ENCODE measurements around the gene VCL.

The VCL gene

DNA sequence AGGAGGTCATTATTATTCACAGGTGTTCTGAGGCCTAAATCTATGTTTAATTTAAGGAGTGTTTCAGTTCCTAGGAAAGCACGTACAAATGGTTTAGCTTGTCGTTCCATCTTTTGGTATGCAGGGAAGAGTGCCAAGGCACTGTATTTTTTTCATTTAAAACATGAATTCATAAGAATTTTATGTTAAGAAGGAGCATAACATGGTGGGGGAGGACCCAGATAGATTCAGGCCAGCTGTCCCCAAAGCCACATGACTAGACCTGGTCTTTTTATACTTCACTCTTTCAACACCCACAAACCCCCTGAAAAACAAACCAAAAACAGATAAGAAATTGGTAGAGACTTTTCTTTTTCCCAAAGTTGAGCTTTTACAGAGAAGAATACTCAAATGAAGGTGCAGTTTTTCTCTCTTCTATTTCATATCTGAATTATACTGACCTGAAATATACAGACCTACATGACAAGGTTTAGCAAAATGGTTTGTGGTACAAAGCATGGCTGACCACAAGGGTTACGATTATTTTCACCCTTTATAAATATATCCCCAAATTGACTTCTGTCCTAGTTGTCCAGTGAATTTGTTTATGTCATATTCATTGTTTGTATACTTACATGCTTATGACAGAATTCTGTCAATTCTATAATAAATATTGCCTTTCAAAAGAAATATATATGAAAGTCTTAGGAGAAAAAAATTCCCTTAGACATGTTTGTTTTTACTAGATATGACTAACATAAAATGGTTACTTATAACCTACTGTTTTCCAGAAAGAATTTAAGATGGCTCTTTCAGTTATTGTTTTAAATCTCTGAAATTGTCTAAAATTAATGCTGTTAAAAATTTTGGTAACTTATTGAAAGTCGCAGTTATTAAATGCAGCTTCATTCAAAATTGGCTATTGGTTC, 81.4 kb downstream of the VCL start:
- no peak for DNase-seq

DNA sequence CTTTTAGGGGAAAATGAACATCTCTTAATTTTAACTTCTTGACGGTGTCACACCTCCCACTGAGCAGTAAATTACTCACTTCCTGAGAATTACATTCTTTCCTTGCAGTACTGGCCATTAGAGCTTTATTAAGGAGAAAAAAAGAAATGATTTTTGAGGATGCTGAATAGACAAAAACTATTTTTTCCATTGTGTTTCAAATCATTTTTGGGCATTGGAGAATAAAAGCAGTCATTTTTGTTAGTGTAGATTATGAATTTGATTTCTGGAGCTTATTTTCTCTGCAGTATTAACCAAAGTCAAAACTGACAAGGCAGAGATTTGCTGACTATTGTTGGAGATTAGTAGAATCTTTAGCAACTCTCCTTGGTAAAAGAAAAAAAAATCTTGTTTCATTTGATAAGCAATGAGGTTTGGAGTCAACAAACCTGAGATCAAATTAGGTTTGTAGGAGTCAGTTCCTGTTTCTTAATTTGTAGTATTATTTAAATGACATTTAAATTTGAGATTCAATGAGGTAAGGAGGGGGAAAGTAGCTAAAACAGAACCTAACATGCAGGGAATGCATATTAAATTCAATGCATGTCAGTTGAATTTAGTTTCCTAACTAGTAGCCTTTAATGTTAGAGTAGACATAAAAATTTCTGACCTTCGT, 82.1 kb downstream of the VCL start:
- DNase-seq, result no peak

DNA sequence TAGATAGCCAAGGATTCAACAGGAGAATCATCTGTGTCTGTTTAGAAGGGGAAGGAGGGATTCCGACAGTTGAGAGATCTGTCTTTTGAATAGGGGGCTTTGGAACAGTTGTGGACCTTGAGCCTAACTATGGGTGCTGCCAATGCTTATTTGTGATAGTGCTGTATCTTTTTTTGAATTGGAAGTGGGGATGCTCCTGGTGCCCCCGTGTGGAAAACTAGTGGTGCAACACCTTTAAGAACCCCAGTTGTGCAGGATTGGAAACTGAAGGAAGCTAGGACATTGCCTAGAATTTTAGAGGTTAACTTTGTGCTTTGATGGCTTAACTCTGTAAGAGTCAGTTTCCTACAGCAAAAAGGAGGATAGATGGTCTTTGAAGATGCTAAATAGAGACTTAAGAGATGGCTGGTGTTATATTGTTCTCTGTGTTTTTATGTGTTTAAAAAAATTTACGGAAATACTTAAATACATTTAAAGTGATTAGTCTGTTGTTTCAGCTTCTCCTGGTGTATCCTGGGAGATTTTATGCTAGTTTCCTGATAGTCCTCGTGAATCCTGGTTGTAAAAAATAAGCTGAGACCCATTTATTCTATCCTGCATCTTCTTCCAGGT, 83.4 kb downstream of the VCL start:
- no peak for DNase-seq

GRCh38 chr10:74081941-74082718, 84.2 kb downstream of the VCL start:
- no peak for DNase-seq

DNA sequence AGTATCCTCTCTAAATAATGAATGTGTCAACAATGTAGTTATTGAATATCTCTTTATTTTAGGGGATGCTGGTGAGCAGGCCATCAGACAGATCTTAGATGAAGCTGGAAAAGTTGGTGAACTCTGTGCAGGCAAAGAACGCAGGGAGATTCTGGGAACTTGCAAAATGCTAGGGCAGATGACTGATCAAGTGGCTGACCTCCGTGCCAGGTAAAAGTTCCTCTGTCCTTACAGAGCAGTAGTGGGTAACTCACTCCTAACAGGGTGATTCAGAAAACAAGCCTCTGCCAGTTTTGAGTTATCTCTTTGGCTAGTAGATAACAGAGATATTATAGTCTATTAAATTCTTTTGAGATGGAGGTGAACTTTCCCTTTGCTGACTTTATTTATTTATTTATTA, 85.4 kb downstream of the VCL start:
- DNase-seq, result no peak

GRCh38 chr10:74084955-74085354, 87.0 kb downstream of the VCL start:
- no peak for DNase-seq

GRCh38 chr10:74086317-74086716, 88.4 kb downstream of the VCL start:
- DNase-seq, result no peak

DNA sequence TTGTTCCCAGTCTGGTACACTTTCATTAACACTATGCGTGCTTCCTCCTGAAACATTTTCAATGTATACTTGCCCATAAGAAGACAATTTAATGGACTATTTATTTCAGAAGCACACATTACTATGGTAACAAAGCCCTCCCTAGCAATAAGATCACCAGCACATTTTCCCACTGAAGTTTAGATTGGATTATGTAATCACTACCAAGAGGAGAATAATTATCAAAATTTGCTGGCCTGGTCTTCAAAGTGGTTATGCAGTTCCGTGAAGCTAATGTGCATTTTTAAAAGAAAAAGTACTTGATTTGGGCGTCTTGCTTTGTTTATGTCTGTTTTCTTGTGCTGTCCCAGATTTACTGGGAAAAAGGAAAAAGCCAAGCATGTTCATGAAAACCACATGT, 90.8 kb downstream of the VCL start:
- DNase-seq, result no peak

- DNase-seq, result no peak
Observed at GRCh38 chr10:74092372-74092771, 94.5 kb downstream of the VCL start.

DNA sequence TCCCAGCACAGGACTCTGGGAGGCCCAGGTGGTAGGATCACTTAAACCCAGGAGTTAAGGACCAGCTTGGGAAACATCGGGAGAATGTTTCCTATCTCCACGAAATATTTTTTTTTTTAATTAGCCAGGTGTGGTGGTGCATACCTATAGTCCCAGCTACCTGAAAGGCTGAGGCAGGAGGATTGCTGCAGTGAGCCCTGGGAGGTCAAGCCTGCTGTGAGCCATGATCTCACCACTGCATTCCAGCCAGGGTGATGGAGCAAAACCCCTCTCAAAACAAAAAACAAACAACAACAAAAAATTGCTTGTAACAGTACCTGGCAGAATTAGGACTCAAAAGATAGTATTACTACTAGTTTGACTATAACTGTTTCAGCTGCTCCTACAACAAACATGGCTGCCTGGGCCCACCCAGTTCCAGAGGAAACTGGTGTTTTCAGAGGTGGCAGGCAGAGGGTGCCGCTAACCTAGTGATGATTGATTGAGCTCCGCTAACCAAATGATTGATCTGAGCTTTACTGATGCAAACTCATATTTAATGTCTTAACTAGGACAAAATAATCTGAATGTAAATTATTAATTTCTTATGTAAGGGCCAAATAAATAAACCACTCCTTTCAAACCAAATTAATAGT, 95.7 kb downstream of the VCL start:
- DNase-seq, result no peak

DNA sequence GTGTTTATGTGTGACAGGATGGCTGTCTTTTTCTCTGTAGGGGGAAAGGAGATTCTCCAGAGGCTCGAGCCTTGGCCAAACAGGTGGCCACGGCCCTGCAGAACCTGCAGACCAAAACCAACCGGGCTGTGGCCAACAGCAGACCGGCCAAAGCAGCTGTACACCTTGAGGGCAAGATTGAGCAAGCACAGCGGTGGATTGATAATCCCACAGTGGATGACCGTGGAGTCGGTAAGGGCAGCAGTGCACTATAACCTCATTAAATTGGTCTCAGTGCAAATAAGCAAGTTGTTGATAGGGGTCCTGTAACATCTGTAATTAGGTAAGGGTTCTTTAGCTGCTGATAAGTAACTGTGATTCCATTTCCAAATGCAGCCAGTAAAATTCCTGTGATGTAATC, 96.3 kb downstream of the VCL start:
- DNase-seq, result no peak

GRCh38 chr10:74096777-74097176, 98.9 kb downstream of the VCL start:
- DNase-seq, result no peak

DNA sequence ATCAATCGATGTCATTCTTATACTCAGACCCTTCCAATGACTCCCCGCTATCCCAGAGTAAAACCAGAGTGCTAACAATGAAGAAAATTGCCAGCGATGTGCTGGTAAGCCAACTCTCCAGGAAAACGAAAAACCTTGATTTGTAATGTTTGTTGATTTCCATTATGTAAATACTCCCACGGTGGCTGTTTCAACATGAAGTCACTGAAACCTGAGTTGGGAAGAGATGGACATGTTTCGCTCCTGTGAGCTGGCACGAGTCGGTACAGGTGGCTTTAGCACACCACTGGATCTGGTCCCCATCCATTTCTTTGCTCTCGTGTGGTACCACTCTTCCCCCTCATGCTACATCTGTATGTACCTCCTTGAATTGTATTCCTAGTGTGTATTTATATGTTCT, 99.9 kb downstream of the VCL start:
- DNase-seq, result no peak

GRCh38 chr10:74099420-74099819, 101.5 kb downstream of the VCL start:
- DNase-seq, result no peak

GRCh38 chr10:74099836-74100235, 101.9 kb downstream of the VCL start:
- no peak for DNase-seq

GRCh38 chr10:74103560-74104258, 105.8 kb downstream of the VCL start:
- no peak for DNase-seq

GRCh38 chr10:74104480-74104879, 106.6 kb downstream of the VCL start:
- no peak for DNase-seq

GRCh38 chr10:74104996-74105395, 107.1 kb downstream of the VCL start:
- no peak for DNase-seq

GRCh38 chr10:74107391-74107790, 109.5 kb downstream of the VCL start:
- no peak for DNase-seq

- DNase-seq, result no peak
Observed at GRCh38 chr10:74109452-74109851, 111.5 kb downstream of the VCL start.

GRCh38 chr10:74110120-74110519, 112.2 kb downstream of the VCL start:
- no peak for DNase-seq

- no peak for DNase-seq
Observed at GRCh38 chr10:74111799-74112198, 113.9 kb downstream of the VCL start.
